GM21423 (cell line): ENCODE measurements around the gene OMP.

Experiments used
- ATAC-seq: cut with Tn5 transposase; IDR thresholded peaks from one replicate; pipeline ENCODE4 v1.9.1; 2021; ENCODE audit warnings: mild to moderate bottlenecking, moderate library complexity; ENCODE audit not compliant: unreplicated experiment

OMP gene

GRCh38 chr11:77151804-77152509 is 49.3 kb downstream of the OMP start:
- ATAC-seq = no peak

DNA sequence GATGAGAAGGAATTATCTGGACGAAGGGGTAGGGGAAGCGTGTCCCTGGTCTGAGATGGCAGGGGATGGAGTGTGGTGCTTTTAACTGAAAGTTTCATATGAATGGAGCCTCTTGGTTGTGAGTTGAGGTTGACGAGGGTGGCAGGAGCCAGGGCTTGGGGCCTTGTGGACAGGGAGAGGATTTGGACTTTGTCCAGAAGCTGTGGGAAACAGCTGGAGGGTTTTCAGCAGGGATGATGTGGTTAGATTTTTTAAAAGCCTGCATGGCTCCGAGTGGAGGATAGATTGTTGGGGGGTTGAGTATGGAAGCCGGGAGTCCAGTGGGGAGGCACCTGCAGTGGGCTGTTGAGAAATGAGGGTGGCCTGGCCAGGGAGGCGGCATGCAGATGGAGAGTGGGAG is 50.2 kb downstream of the OMP start:
- no peak for ATAC-seq
